Esophagus (tissue), 2 donors: ENCODE results near the gene HAPLN3. TPM values are rescaled to one million over a fixed set of nuclear protein-coding genes. Genes with fewer than 3 reads are reported as not detected.

Experiments
- polyA plus RNA-seq, 2 donors: library from polyadenylated mRNA; stranded (reverse); fragments of 200-250 nt; gene quantifications; one replicate each; pipeline ENCODE4 v1.2.3, GENCODE V29; 2013
- donor health status: healthy with polysubstance abuse.
- donor health status: Bipolar disorder and iron deficiency.

HAPLN3 gene
- polyA plus RNA-seq, 2 donors: 3.2 to 5.5 TPM

Other genes with a start within 250 kb of the HAPLN3 start
- under 1 TPM in 1 of 2 donors, not detected in 1; 0.04 TPM for gene ACAN, start 92.1 kb downstream of the HAPLN3 start, polyA plus RNA-seq
- 10 to 100 TPM; 60.3 to 62.3 TPM for gene MFGE8, start 17.8 kb upstream of the HAPLN3 start, polyA plus RNA-seq
- 1 to 10 TPM; 3.8 to 6.0 TPM for gene ABHD2, start 192.9 kb upstream of the HAPLN3 start, polyA plus RNA-seq